SW 1271 (cell line): ENCODE data around the gene SUV39H1.
"Not testable (repeated sequence)": the region's sequence is repeated elsewhere in the genome, so short reads cannot be mapped to it uniquely, and the experiment has no call there.

Experiments used
- DNase-seq, 2 experiments: peaks; one replicate each; lab custom pipeline; 2025; lab: John Stamatoyannopoulos, UW

Gene SUV39H1, protein sequence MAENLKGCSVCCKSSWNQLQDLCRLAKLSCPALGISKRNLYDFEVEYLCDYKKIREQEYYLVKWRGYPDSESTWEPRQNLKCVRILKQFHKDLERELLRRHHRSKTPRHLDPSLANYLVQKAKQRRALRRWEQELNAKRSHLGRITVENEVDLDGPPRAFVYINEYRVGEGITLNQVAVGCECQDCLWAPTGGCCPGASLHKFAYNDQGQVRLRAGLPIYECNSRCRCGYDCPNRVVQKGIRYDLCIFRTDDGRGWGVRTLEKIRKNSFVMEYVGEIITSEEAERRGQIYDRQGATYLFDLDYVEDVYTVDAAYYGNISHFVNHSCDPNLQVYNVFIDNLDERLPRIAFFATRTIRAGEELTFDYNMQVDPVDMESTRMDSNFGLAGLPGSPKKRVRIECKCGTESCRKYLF

DNA sequence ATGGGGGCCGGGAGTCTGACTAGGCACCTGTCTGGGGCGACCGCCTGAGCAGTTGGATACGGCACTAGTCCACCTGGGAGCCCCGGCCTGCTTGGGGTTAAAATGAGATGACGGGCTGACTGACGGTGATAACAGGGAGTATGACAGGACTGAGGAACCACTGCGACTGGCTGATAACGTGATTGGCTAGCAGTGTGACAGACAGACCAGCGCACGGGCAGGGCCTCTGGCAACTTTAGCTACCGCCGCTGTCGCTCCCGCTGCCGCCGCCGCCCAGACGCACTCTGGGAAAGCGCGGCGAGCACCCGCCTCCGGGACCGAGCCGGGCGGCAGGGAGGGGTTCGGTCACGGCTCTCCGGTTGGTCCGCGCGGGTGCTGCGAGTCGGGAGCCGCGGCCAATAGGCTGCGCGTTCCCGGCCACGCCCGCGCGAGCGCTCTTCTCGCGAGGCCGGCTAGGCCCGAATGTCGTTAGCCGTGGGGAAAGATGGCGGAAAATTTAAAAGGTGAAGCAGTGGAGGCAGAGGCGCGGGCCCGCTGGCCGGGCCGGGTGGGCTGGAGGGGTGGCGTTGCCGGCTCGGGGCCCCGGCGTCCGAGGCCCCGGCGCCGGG lies at the start of gene SUV39H1:
TSS of gene SUV39H1 (plus strand) at position 434 of the 608 bp plus-strand sequence. CDS start at position 485, 51 bp downstream.
- peak; percentile 28 to 62 for DNase-seq

- DNase-seq: peak in 1 of 2 experiments; percentile 12
Measured at GRCh38 chrX:48648336-48648751, 48.2 kb upstream of the SUV39H1 start.

- no peak for DNase-seq
Measured at GRCh38 chrX:48649102-48649501, 47.4 kb upstream of the SUV39H1 start.

- not testable (repeated sequence) for DNase-seq
Measured at GRCh38 chrX:48652055-48652579, 44.4 kb upstream of the SUV39H1 start.

DNA sequence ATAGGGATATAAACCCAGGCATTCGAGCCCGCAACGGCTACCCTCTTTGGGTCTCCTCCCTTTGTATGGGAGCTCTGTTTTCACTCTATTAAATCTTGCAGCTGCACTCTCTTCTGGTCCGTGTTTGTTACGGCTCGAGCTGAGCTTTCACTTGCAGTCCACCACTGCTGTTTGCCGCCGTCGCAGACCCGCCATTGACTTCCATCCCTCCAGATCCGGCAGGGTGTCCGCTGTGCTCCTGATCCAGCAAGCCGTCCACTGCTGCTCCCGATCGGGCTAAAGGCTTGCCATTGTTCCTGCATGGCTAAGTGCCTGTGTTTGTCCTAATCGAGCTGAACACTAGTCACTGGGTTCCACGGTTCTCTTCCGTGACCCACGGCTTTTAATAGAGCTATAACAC lies 41.8 kb upstream of the SUV39H1 start:
- DNase-seq: not testable (repeated sequence)

- DNase-seq: not testable (repeated sequence)
Measured at GRCh38 chrX:48659686-48660085, 36.8 kb upstream of the SUV39H1 start.

DNA sequence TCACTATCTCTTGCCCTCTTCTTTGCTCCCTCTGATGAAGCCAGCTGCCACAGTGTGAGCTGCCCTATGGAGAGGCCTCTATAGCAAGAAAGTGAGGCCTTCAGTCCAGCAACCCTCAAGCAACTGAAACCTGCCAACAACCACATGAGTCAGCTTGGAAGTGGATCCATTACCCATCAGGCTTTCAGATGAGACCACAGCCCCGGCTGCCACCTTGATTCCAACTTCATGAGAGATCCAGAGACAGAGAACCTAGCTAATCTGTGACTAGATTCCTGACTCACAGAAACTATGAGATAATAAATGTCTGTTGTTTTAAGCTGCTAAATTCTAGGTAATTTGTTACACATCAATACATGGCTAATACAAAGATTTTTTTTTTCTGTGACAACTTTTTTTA lies 33.3 kb upstream of the SUV39H1 start:
- DNase-seq: no peak

DNA sequence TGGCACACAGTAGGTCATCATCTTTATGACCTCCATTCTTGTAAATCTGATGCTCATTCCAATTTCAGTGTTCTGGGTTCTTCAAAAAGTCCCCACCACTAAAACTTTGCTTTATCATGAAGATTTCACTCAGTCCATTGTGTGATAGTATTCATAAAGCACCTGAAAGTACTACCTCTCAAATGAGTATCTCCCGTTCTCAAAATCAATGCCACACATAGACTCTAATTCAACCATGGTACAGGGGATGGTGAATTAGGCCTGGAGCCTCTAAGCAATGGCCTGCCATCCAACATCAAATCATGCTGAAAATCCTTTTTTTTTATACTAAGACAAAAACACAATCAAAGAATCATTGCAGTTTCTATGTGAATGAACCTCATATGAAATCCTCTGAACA lies 32.4 kb upstream of the SUV39H1 start:
- no peak for DNase-seq

DNA sequence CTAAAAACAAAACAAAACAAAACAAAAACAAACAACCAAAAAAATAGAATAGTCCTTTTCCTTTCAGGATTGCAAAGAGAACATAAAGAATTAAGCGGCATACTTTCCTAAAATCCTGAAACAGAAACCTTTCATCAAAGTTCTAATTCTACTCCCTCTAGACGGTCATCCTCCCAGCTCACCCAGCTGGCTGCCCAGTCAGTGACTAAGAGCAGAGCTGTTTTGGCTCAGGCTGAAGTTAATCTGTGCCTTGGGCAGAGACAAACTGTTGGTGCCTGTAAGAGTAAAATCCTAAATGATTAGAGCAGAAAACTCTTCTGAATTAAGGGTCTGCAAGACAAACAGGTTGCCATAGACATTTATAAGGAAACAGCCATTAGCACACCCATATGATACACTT lies 30.5 kb upstream of the SUV39H1 start:
- DNase-seq: no peak

GRCh38 chrX:48666649-48667048 lies 29.9 kb upstream of the SUV39H1 start:
- no peak for DNase-seq

GRCh38 chrX:48667509-48667908 lies 29.0 kb upstream of the SUV39H1 start:
- no peak for DNase-seq

- not testable (repeated sequence) for DNase-seq
Measured at GRCh38 chrX:48668187-48668586, 28.3 kb upstream of the SUV39H1 start.

DNA sequence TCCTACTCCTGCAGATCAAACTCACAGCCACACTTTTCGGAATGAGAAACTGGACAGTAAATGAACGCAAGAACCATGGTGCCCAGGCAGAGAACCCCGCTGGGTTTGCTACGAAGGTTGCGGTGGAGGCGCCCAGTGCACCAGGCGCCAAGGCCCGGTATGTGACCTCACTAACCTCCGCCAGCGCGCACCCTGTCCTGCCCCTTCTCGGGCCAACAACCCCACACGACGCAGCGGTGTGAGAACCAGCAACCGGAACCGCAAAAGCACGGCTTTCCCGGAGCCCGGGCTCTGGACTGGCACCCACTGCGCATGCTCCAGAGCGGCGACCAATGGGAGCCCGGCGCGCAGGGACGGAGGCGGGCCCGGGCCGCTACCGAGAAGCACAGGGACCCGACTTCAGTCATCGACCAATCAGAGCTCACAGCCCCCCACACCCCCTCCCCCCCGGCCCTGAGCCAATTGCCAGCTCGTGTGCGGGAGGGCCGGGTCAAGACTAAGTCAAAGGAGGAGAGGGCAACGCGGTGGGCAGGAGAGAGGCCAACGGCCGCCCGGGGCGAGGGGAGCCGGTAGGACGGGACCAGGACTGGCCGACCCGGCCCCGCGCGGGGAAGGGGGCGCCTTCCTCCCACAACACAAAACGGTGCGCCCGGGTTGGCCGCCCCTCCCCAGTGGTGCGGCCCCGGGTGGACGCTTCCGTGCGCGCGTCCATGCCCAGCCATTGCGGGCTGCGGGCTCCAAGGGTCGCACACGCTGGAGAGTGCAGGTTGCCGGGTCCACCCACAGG lies 20.2 kb upstream of the SUV39H1 start:
- peak; percentile 35 to 69 for DNase-seq

DNA sequence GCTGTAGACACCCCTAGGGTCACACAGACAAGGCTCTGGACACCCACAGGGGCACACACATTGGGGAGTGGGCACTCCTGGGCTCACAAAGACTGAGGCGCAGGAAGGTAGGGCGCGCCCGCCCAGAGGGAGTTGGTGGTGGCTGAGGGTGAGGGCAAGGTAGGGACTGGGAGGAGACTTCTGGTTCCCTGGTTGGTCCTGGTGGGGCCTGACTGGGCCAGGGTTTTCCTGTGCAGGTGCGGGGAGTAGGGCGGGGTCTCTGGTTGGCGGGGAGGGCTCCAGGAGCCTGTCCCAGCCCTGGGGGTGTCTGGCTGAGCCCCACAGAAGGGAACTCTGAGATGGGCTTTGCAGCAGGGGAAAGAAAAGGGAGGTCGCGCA lies 19.7 kb upstream of the SUV39H1 start:
- DNase-seq: no peak

- DNase-seq: no peak
Measured at GRCh38 chrX:48677516-48677915, 19.0 kb upstream of the SUV39H1 start.

DNA sequence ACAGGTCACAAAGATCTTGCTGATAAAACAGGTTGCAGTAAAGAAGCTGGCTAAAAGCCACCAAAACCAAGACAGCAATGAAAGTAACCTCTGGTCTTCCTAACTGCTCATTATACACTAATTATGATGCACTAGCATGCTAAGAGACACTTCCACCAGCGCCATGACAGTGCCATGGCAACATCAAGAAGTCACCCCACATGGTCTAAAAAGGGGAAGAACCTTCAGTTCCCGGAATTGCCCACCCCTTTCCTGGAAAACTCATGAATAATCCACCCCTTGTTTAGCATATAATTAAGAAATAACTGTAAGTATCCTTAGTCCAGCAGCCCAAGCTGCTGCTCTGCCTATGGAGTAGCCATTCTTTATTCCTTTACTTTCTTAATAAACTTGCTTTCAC lies 16.1 kb upstream of the SUV39H1 start:
- DNase-seq: not testable (repeated sequence)

DNA sequence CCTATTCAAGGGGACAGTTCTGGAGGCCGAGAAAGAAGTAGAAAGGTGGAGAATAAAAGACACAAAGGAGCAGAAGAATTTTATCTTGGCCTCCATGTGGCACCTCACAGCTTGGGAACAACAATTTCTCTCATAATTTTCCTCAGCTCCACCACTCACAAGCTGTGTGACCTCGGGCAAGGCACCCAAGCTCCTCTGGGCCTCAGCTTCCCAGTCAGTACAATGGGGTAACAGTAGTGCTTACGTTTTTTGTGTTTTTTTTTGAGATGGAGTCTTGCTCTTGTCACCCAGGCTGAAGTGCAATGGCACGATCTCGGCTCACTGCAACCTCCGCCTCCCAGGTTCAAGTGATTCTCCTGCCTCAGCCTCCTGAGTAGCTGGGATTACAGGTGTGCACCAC lies 15.6 kb upstream of the SUV39H1 start:
- DNase-seq: not testable (repeated sequence)

DNA sequence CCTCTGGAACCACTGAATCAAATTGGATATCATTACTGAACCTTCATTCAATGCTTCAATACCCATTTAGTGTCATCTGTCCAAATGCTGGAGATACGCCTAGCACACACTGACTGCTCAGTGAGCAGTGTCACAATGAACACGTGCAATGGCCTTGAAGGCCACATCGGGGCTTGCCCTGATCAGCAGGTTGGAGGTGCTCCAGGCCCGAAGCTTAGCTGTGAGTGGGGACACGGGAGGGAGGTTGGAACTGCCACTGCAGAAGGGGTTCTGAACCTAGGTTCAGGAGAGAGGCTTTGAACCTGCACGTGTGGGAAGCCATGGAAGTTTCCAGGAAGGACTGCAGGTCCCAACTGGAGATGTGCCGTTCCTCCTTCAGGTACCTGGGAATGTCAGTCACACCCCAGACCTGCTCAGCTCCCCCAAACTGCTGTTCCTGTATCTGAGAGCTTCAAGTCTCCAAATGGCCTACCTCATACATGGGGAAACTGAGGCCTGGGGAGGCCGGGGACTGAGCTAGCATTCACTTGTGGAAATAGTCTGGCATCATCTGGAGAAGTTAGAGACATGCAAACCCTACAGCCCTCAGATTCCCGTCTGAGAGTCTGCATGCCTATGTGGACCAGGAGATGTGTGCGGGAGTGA lies 14.9 kb upstream of the SUV39H1 start:
- DNase-seq: no peak

DNA sequence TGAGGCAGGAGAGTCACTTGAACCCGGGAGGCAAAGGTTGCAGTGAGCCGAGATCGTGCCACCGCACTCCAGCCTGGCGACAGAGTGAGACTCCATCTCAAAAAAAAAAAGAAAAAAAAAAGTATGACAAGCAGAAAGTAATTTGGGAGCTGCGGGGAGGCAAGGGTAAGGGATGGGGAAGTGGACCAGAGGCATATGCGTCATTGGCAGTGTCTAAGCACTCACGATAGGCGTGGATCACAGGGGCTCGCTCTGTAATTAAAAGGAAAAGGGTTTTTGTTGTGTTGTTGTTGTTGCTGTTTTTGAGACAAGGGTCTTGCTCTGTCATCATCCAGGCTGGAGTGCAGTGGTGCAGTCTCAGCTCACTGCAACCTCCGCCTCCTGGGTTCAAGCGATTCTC lies 13.7 kb upstream of the SUV39H1 start:
- DNase-seq: not testable (repeated sequence)

- DNase-seq: no peak
Measured at GRCh38 chrX:48683411-48683982, 13.0 kb upstream of the SUV39H1 start, which contains the start of gene WAS. Gene WAS, plus strand, starts transcription at chrX:48683799. Its CDS starts 55 bp downstream, at chrX:48683854.

- no peak for DNase-seq
Measured at GRCh38 chrX:48684134-48684533, 12.4 kb upstream of the SUV39H1 start.
